ENCODE results near the gene CYB5R4.

GRCh38 chr6:83827050-83827449 lies 32.4 kb upstream of the CYB5R4 start:
- TF ChIP-seq CTCF (IDR thresholded peaks at IDR 0.05 in 8 of 11, conservative IDR thresholded peaks at IDR 0.05 in 3 of 11), result no peak
- no peak for TF ChIP-seq POLR2A (IDR thresholded peaks at IDR 0.05)
- no peak for TF ChIP-seq POLR2AphosphoS5 (IDR thresholded peaks at IDR 0.05)
